ENCODE data around the gene ZNF135.

ZNF135 gene

DNA sequence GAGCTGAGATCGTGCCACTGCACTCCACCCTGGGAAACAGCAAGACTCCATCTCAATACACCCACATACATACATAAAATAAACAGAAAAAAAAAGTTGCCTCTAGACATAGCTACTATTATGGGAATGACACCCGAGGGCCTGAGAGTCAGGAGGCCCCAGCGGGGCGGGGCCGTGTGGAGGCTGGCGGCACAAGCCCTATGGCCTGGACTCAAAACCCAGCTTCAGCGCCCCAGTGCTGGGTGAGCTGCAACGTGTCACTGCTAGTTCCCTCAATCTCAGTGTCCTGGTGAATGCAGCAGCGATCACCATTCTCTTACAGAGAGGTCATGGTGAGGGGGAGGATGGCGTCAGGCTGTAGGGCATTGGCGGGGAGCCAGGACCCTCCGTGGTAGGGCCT is 34.4 kb upstream of the ZNF135 start:
- Histone ChIP-seq H3K79me2 (ENCODE audit: insufficient read depth, low read depth) (no peaks in the 10 kb centered on the region), H4K20me1 (ENCODE audit: insufficient read depth) (no peaks in the 10 kb centered on the region), H3K36me3 (ENCODE audit: insufficient read depth) (no peaks in the 10 kb centered on the region), H3K4me3 (IDR thresholded peaks at IDR 0.05; ENCODE audit: insufficient read depth, low read depth, low read length) (no peak overlapping the region), H3K9ac (no peak overlapping the region), H3K27ac (no peak overlapping the region), H2AFZ (ENCODE audit: low read depth) (no peak overlapping the region), H3K27me3 (ENCODE audit: insufficient read depth, low read depth) (0 out of 2 replicates have a peak, but pooled peaks cover 3% of the 10 kb centered on the region), H3K4me2 (no peak overlapping the region), H3K4me1 (ENCODE audit: low read depth, poor library complexity, severe bottlenecking) (no peaks in the 10 kb centered on the region)
- TF ChIP-seq CTCF (conservative IDR thresholded peaks at IDR 0.05; ENCODE audit: low read depth, low read length): no peak

- peaks cover 8% of the 10 kb centered on the region; the same call in 1 of the 2 replicates for H3K27me3 ChIP-seq (ENCODE audit: insufficient read depth, low read depth)
- no peaks in the 10 kb centered on the region for H4K20me1 ChIP-seq (ENCODE audit: insufficient read depth)
- H3K4me2 ChIP-seq: no peak within 1 kb of the TSS
- no peak within 1 kb of the TSS for H3K4me3 ChIP-seq (IDR thresholded peaks at IDR 0.05; ENCODE audit: insufficient read depth, low read depth, low read length)
- TF ChIP-seq CTCF (conservative IDR thresholded peaks at IDR 0.05; ENCODE audit: low read depth, low read length): no peak
- H3K4me1 ChIP-seq (ENCODE audit: low read depth, poor library complexity, severe bottlenecking): no peaks in the 10 kb centered on the region
- H3K9ac ChIP-seq: no peak within 1 kb of the TSS
- H2AFZ ChIP-seq (ENCODE audit: low read depth): no peak within 1 kb of the TSS
- H3K36me3 ChIP-seq (ENCODE audit: insufficient read depth): no peaks in the 10 kb centered on the region
- H3K27ac ChIP-seq: no peak within 1 kb of the TSS
- H3K79me2 ChIP-seq (ENCODE audit: insufficient read depth, low read depth): no peaks in the 10 kb centered on the region
These were observed 25.2 kb upstream of the ZNF135 start, which contains the start of gene ZSCAN1 for GRCh38 chr19:58033741-58034476. Gene ZSCAN1 (plus strand): TSS chr19:58034025. CDS start chr19:58037837, 3,812 bp downstream.

DNA sequence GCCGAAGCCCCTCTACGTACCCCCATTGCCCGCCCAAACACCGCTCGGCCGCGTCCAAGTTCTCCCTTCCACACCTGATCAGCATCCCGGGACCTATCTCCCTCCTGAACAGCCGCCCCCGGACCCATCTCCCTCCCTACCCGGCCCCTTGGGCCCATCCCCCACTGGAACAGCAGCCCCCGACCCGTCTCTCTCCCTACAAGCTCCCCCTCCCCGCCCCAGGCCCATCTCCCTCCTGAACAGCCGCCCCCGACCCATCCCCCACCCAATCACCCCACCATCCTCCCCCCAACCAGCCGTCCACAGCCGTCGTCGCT is 24.6 kb upstream of the ZNF135 start:
- H3K9ac ChIP-seq: no peak overlapping the region
- H3K79me2 ChIP-seq (ENCODE audit: insufficient read depth, low read depth): no peaks in the 10 kb centered on the region
- no peaks in the 10 kb centered on the region for H3K36me3 ChIP-seq (ENCODE audit: insufficient read depth)

DNA sequence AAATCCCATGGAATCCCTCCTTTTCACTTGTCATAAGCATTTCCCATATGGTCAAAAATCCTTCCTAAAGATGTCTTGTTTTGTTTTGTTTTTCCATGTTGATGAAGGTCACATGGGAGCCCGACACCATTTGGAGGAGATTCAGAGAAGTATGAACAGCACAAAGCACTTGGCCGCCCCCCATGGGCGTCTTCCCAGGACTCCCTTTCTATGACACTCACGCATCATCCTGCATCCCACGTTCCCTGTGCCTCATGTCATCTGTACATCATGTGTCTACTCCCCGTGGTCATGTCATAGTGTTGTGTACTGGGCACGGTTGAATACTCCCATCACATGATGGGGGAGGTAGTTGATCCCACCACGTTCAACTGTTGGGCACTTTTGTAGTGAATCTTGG is 23.2 kb upstream of the ZNF135 start:
- Histone ChIP-seq H3K27ac (no peak overlapping the region), H2AFZ (ENCODE audit: low read depth) (no peak overlapping the region), H3K4me3 (IDR thresholded peaks at IDR 0.05; ENCODE audit: insufficient read depth, low read depth, low read length) (no peak overlapping the region), H3K4me1 (ENCODE audit: low read depth, poor library complexity, severe bottlenecking) (no peaks in the 10 kb centered on the region), H4K20me1 (ENCODE audit: insufficient read depth) (no peaks in the 10 kb centered on the region), H3K4me2 (no peak overlapping the region), H3K9ac (no peak overlapping the region), H3K79me2 (ENCODE audit: insufficient read depth, low read depth) (no peaks in the 10 kb centered on the region), H3K36me3 (ENCODE audit: insufficient read depth) (no peaks in the 10 kb centered on the region), H3K27me3 (ENCODE audit: insufficient read depth, low read depth) (peaks cover 11% of the 10 kb centered on the region; the same call in 1 of the 2 replicates)
- no peak for TF ChIP-seq CTCF (conservative IDR thresholded peaks at IDR 0.05; ENCODE audit: low read depth, low read length)

More for the DNA sequence above, 24.6 kb upstream of the ZNF135 start:
- TF ChIP-seq CTCF (conservative IDR thresholded peaks at IDR 0.05; ENCODE audit: low read depth, low read length): no peak
- H3K4me2 ChIP-seq: no peak overlapping the region
- H3K27me3 ChIP-seq (ENCODE audit: insufficient read depth, low read depth): peaks cover 8% of the 10 kb centered on the region; the same call in 1 of the 2 replicates
- no peak overlapping the region for H3K4me3 ChIP-seq (IDR thresholded peaks at IDR 0.05; ENCODE audit: insufficient read depth, low read depth, low read length)
- no peak overlapping the region for H2AFZ ChIP-seq (ENCODE audit: low read depth)
- H3K4me1 ChIP-seq (ENCODE audit: low read depth, poor library complexity, severe bottlenecking): no peaks in the 10 kb centered on the region
- H3K27ac ChIP-seq: no peak overlapping the region
- no peaks in the 10 kb centered on the region for H4K20me1 ChIP-seq (ENCODE audit: insufficient read depth)

Measured in KMS-11 (cell line).